Stimulated activated CD4-positive, alpha-beta T cell treated with anti-CD3 and anti-CD28 coated beads, Interleukin-15, amount 100 ng/mL, for 24 hours (primary cell): ENCODE data around the gene PSMG2.
"Not testable (repeated sequence)": the region's sequence is repeated elsewhere in the genome, so short reads cannot be mapped to it uniquely, and the experiment has no call there.

Source experiments
- DNase-seq: peaks from one replicate; pipeline ENCODE4 v3.0.0-alpha.2; 2020

The PSMG2 gene

DNA sequence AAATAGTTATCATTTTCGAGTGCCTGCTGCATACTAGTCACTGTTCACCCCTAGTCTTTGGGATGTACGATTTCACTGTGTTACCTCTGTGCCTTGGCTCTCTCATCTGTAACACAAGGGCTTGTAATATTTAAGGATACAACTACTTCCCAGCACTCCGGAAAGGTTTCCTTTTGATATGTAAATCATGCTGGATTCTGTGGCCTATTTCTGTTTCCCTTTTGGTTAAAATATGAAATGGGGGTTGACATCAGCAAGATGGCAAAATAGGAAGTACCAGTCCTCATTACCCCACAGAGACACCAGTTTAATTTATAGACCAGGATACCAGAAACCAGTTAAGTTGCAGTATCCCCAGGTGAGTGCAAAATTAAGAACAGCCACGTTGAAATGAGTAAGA, 23.5 kb downstream of the PSMG2 start:
- no peak for DNase-seq

DNA sequence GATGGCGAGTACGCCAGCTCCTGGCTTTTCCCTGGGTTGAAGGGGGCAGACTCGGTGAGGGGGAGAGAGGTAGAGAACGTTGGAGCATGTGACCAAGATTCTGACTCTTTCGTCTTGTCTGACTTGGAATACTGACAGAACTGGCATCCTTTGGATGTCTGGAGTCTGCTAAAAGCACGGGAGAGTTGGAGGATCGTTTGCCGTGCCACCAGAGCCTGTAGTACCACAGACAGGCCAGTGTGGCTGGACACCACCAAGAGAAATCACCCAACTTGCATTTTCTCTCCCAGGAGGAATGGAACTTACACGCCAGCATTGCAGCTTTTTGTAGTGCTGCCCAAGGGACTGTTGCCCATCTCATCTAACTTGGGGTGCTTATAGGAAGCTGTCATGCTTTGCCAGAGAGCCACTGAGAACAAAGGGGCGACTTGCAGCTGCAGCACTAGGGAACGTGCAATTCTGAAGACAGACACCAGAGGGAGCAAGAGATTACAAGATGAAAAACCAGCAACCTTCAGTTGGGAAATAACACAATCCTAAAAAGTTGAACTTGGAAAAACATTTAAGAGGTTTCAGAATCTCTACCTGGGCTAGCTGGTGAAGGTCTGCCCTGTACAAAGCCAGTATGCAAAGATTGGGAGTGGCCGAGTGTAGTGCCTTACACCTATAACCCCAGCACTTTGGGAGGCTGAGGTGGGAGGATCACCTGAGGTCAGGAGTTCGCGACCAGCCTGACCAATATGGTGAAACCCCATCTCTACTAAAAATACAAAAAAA, 24.1 kb downstream of the PSMG2 start:
- DNase-seq, result peak; percentile 62

DNA sequence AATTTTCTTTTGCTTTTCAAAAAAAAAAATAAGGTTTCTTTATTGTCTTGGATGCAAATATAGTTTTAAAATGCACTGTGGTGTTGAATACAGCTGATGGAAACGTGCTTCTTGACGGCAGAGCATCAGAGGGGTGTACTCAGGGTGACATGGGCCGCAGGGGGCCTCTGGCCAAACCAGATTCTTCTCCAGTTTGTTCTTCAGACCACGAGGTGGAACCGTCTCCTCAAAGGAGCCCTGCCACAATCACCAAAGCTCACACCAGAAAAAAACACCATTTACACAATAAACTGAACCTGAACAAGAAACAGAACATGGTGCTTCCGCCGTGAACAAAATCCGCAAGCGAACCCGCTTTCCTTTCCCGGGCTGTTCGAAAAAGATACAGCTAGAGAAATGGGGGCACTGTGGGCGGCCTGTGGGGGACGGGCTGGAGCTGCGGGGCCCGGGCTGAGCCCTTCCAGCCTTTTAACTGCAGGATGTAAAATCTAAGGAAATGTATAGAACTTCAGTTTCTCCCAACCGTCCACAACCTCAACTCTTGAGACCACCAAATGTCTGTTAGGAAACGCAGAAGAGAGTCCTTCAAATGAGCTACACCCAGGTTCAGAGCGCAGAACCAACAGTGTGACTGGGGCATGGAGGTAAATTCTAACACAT, 34.5 kb downstream of the PSMG2 start:
- DNase-seq, result no peak

DNA sequence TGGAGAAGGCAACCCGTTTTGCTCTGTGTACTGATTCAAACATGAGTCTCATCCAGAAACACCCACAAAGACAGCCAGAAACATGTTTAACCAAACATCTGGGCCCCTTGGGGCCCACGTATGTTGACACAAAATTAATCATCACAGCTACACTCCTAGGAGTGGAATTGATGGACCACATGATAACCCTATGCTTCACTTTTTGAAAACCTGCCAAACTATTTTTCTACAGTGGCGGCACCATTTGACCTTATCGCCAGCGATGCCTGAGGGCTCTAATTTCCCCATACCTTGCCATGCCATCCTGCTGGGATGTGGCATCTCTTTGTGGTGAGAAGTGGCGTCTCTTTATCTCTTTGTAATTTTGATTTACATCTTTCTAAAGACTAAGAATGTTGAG, 38.5 kb downstream of the PSMG2 start:
- no peak for DNase-seq

DNA sequence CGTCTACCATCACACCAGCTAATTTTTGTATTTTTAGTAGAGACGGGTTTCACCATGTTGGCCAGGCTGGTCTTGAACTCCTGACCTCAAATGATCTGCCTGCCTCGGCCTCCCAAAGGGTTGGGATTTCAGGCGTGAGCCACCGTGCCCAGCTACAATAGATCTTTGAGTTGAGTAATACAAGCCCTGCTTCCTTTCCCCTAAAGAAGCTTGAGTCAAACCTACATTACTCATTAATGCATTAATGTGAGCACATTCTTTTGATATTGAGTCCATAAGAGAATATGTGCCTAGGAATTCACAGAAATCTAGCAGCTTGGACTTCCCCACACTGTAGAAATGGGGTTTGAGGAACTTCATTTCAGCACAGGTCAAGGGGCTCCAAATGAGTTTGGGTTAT, 39.6 kb downstream of the PSMG2 start:
- DNase-seq, result no peak

DNA sequence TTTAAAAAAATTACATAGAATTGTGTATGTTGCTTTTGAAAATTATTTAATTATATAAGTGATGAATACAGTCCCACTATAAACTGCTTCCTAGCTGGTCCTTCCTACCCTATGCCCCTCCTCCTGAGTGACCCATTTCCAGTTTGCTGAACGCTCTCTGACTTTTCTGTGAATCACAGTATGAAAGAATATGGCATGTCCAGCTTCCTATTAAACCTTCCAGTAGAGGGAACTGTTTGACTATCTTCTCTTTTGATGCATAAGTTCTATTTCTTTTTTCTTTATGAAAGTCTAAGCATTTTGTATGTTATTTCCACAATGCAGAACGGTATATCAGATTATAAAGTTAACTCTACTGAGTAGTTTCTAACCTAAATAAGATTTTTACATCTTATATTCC, 41.3 kb downstream of the PSMG2 start:
- DNase-seq, result no peak

DNA sequence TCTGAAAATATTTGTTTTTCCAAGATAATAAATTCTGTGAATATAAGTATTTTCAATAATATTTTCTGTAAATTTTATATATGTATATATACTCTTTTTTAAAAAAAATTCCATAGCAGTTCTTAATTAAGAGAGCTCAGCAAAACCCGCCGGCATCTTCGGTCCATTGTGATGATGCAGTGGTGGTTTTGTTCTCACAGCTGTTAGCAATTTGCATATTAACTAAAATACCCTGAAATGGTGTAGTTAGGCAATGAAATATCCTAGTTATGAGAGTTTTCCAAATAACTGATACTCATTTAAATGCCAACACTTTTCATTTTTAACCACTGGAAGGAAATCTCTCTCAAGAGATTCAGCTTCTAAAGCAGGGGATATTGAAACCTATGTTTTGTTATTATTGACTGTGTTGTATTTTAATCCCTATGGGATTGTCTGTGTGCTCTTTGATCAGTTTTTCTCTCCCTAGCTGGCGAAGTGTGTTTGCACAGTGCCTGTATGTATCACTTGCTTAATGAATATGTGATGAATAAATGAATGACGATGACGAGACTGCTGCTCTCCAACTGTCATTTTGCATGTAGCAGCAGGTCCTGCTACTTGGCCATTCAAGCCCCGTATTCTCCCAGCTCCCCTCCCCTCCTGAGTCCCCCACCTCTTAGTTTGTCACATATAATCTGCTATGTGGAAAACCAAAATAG, 42.4 kb downstream of the PSMG2 start:
- DNase-seq, result no peak

DNA sequence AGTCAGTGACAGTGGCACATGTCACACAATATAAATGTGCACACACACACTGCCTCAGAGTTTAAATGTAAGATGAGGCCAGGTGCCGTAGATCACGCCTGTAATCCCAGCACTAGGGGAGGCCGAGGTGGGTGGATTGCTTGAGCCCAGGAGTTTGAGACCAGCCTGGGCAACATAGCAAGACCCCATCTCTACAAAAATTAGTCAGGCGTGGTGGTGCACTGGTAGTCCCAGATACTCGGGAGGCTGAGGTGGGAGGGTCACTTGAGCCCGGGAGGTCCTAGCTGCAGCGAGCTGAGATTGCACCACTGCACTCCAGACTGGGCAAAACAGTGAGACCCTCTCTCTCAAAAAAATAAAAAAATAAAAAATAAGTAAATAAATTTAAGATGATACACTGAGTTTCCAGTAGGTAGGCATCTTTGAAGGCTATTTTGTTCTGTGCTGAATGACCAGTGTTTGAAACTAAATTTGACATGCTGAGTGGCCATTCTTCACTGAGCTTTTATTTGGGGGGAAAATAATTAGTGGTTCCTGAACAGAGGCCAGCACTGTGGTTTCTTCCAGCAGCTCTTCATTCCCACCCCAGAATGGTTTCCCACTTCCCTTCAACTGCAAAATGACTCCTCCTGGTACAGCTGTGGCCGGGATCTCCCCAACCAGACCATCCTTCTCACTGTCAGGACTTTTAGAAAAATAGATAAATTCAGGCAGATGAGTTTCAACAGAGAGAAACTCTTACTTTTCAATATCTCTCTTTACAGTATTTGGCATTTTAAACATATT, 44.9 kb downstream of the PSMG2 start:
- DNase-seq, result no peak

DNA sequence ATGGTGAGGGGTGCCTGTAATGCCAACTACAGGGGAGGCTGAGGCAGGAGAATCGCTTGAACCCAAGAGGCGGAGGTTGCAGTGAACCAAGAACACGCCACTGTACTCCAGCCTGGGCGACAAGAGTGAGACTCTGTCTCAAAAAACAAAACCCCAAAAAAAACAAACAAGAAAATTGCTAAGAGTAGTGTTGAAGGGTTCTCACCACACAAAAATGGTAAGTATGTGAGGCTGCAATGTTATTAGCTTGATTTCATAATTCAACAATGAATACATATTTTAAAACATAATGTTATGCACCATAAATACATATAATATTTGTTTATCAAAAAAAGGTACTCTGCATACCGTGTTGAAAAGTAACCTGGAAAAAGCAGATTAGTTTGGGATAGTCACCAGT, 45.8 kb downstream of the PSMG2 start:
- DNase-seq, result no peak

DNA sequence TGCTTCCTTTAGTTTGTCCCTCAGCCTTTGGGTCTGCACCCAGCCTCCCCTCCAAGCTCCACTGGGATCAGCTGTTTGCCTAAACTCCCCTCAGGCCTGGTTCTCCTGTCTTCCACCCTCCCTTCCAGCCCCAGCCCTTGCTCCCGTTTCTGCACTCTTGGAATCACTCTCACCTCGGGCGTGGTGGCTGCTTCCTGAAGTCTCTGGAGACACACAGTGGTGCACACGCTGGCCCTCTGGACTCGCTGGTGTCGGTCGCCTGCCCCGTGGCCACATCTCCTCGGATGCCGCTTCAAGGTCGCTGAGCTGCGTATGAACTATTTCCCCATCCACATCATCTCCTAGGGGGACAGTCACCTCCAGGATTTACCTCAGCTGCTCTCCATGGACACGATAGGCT, 46.3 kb downstream of the PSMG2 start:
- DNase-seq, result no peak

DNA sequence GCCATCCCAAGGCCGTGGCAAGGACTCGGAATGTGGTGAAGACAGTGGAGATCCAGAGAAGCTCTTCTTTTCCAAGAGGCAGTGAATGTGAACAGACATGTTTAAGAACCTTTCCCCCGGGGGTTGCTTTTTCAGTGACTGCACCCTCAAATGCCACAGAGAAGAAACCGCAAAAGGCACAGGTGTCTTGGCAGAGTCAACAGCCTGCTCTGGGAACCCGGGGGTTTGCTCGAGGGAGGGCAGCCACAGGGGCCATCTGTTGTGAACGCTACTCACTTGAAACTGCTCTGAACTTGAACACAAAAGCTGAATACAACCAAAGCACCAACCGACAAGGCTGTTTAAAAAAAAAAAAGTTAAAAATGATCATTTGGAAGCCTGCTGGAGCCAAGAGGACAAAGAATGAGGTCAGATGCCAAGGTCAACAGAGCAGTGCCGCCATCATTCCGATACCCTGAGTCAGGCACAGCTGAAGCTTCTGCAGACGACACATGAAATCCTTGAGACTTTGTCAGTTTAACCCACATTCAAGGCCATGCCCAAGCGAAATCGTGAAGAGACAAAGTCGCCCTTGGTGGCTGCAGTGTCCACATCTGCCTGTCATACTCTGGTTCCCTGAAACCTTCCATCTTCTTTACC, 47.4 kb downstream of the PSMG2 start:
- DNase-seq, result peak; percentile 48

DNA sequence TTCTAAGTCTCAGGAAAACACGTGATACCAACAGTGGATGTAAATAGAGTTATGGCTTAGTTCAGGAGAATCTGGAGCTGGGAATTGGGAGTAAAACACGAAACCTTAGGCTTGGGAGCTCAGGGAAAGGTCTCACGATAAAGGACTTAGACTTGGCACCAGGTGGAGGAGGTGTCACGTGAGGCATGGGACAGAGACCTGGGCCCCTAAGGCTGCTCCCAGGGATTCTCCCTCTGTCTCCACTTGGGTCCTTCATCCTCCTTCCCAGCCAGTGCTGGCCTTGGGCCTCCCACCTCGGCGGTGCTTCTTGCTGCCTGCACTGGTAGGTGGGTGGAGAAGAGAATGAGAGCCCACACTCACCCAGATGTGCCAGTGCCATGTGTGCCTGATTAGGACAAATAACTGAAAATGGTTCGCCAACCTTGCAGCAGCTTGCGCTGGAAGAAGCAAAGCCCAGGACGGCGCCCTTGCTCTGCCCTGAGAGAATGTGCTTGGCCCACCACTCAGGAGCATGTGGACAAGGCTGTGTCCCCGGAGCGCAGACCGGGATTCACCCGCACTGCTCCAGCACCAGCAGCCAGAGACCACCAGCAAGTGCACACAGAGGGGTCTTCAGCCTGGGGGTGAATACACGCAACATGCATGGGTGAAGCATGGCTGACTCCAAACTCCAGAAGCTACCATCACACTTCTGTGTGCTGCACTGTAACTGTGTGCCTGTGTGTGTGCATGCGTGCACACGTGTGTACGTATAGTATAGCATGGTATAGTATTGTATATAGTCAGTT, 48.1 kb downstream of the PSMG2 start:
- DNase-seq, result no peak

DNA sequence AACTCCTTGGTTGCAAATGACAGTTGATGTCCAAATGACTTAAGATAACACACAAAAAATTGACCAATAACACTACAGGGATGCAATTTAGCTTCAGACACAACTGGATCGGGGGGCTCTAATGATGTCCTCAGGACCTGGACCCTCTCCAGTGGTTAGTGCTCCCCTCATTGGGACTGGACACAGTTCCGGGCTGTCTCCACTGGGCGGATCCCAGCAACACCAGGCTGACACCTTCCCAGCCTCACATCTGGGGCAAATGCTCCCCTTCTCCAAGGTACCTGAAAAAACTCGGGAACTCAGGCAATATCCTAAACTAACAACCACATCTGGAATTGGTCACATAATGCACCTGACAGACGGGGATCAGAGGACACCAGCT, 48.7 kb downstream of the PSMG2 start:
- DNase-seq, result no peak

DNA sequence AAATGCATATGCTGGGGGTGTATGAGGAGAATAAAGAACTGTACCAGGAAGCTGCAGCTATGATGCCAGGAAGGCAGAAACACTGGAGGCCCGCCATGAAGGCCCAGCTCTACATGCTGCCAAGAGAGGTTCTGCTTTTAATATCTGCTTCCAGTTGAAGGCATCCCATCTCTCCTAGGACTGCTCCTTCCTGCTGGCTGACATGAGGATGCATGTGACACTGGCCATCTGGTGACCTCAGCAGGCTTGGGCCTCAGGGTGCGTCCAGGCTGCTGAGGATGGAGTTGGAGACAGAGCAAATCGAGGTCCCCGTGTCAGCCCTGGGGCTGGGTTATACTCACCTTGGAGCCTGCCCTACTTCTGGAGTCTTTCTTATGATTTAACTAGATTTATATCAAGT, 49.0 kb downstream of the PSMG2 start:
- no peak for DNase-seq

DNA sequence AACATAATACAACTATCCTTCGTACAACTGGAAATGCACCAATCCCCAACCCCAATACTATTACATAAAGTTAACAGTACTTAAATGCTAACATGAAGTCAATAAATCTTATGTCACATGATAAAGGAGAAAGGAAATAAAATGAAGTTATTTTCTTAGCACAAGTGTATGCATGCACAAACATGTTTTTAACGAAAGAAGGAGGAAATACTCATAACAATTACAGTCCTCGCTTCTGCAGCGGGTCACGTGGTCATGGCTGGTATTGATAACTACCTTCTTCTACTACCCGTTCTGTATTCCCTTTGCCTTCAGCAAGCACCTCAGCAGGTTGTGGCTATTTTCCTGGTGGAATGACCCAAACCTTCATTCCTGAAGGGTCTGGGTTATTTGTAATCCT, 51.7 kb downstream of the PSMG2 start:
- no peak for DNase-seq

DNA sequence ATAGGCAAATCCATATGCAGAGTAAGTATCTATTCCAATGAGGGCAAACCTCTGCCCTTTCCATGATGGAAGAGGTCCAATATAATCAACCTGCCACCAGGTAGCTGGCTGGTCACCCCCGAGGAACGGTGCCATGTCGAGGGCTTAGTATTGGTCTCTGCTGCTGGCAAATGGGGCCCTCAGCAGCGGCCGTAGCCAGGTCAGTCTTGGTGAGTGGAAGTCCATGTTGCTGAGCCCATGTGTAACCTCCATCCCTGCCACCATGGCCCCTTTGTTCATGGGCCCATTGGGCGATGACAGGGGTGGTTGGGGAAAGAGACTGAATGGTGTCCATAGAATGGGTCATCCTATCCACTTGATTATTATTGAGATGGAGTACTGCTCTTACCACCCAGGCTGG, 52.8 kb downstream of the PSMG2 start:
- DNase-seq, result not testable (repeated sequence)

DNA sequence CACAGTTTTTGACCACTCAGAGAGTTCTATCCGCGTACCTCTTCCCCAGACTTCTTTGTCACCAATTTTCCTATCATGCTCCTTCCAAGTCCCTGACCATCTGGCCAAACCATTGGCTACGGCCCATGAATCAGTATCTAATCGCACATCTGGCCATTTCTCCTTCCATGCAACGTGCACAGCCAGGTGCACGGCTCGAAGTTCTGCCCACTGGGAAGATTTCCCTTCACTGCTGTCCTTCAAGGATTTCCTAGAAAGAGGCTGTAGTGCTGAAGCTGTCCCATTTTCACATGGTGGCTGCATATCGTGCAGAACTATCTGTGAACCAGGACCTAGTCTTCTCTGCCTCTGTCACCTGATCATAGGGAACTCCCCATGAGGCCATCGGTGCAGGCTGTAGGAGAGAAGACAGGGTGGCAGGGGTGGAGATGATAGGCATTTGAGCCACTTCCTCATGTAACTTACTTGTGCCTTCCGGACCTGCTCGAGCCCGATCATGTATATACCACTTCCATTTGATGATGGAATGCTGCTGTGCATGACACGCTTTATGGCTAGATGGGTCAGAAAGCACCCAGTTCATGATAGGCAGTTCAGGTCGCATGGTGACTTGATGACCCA, 53.9 kb downstream of the PSMG2 start:
- DNase-seq, result not testable (repeated sequence)

DNA sequence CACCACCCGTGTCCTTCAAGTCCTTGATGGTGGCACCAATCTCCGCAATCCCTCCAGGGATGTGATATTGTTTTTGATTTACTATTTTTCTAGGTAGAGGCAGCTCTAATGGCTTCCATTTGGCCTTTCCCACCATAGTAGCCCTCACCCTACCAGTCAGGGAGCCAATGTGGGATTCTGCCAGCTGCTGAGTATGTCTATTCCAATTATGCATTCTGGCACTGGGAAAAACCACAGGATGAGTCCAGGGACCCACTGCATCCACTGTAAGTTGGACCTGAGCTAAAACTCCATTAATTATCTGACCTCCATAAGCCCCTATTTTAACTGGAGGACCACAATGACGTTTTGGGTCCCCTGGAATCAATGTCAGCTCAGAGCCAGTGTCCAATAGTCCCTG, 55.7 kb downstream of the PSMG2 start:
- DNase-seq, result not testable (repeated sequence)

DNA sequence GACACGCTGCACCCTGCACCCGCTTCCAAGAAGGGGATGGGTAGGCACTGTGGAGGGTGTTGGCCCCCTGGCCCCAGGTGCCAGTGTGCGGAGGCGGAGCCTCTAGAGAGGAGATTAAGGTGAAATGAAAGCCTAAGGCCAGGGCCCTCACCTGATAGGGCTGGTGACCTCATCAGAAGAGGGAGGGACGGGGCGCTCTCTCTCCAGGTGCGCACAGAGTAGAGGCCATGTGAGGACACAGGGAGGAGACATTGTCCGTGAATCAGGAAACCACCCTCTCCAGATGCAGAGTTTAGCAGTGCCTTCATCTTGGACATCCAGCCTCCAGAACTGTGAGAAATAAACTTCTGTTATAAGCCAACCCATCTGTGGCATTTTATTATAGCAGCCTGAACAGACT, 62.3 kb downstream of the PSMG2 start:
- DNase-seq, result no peak

DNA sequence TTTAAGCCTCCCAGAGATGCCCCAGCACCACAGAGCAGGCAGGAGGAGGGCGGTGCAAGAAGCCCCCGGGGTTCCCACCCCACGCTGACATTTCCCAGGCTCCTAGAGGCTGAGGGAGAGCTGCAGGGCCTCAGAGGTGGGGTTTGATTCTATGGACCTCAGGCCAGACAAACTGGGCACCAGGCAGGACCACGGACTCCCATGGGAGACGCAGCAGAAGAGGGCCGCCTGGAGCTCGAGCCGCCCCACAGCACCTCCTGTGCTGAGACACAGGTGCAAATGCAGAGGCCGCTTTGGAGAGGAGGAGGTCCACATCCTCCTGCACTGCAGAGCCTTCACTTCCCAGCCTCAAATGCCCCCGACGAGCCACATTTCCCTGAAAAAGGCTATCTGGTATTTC, 62.7 kb downstream of the PSMG2 start:
- DNase-seq, result no peak

DNA sequence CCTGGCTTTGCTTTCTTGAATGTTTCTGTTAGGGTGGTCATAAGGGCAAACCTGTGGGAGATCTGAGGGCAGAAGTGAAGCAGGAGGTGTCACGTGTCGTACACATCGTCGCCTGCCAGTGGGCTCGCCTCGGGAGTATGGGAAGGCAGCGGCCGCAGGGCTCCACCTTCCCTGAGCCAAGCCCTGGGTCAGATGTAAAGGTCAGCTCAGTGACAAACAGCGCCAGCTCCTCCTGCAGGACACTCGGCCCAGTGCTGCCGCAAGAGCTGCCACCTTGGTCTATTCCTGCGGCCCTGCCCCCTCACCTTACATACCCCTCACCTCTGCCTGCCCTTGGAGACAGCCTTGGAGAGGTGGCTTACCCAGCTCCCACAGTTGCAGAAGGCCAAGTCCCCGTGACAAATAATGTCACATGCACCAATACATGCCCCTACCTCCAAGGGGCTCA, 64.2 kb downstream of the PSMG2 start:
- DNase-seq, result no peak
